ENCODE results near the gene TET1.

DNA sequence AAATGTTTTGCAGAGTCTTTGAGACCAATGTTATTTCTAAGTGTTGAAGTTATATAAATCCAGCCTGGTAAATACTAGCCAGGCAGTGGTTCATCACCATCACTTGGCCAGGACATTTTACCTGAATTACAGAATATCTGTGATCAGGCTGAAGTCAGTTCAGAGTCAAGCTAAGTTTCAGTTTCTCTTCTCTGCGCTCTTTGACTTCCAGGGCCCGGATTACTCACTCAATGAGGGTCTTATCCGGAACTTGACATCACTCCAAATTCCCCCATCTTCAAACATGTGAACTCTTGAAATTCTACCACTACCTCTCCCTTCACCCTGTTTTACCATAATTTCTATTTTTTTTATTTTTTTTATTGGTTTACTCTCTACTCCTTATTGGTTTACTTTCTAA, 124.3 kb downstream of the TET1 start:
- TF ChIP-seq SPI1 (IDR thresholded peaks at IDR 0.05; ENCODE audit: low read depth, low read length), result no peak
- no peak for TF ChIP-seq POLR2A (IDR thresholded peaks at IDR 0.05; ENCODE audit: low read depth, low read length)
- no peak for TF ChIP-seq POLR2AphosphoS5 (IDR thresholded peaks at IDR 0.05; ENCODE audit: low read depth, low read length)
- no peak for TF ChIP-seq TAF1 (IDR thresholded peaks at IDR 0.05; ENCODE audit: low read depth, low read length)
- no peak for TF ChIP-seq PAX5 (IDR thresholded peaks at IDR 0.05; ENCODE audit: insufficient read depth, low read length, severe bottlenecking)

Measured in GM12891 (cell line).